Panc1 (cell line): ENCODE results near the gene NINL. TPM values are rescaled to one million over a fixed set of nuclear protein-coding genes. Genes with fewer than 3 reads are reported as not detected.
"Not testable (repeated sequence)": the region's sequence is repeated elsewhere in the genome, so short reads cannot be mapped to it uniquely, and the experiment has no call there.

ENCODE experiments used
- ATAC-seq: fragments of 200-7000 bp; cut with Tn5 transposase; 2 replicates; pipeline ENCODE4 v1.9.1; 2020; ENCODE audit warnings: mild to moderate bottlenecking, moderate library complexity
- BruUV-seq: library from RNA; stranded (reverse); fragments of 400-500 nt; replicated peaks from 2 replicates; lab custom pipeline; 2021; lab: Mats Ljungman, UMichigan
- CTCF ChIA-PET: fragments of 300-600 bp; sonication (Branson Sonifier 250); formaldehyde crosslinking; loops from one replicate; lab custom pipeline; 2022; ENCODE audit warnings: antibody characterized with exemption; lab: Charles Lee
- POLR2A ChIA-PET: fragments of 300-600 bp; sonication (Branson Sonifier 250); formaldehyde crosslinking; loops from one replicate; lab custom pipeline; 2022; ENCODE audit warnings: antibody characterized with exemption; lab: Charles Lee
- DNase-seq: peaks from one replicate; pipeline ENCODE4 v3.0.0-alpha.2; 2010; ENCODE audit warnings: low read depth, low spot score
- H3K27ac ChIP-seq: 2 replicates; pipeline ENCODE4 v1.5.1; 2011; ENCODE audit warnings: mild to moderate bottlenecking, low read length, inconsistent platforms
- H3K27me3 ChIP-seq: fragments of 200-500 bp; sonication (Bioruptor generic); 2 replicates; pipeline ENCODE4 v1.6.0; 2014; ENCODE audit warnings: low read length, inconsistent platforms; ENCODE audit not compliant: control insufficient read depth, insufficient read depth
- H3K36me3 ChIP-seq: fragments of 200-500 bp; sonication (Bioruptor generic); 2 replicates; pipeline ENCODE4 v1.5.1; 2014; ENCODE audit warnings: inconsistent platforms, mild to moderate bottlenecking, low read length, moderate library complexity; ENCODE audit not compliant: control insufficient read depth, insufficient read depth
- H3K4me1 ChIP-seq: 2 replicates; pipeline ENCODE4 v1.5.1; 2011; ENCODE audit warnings: inconsistent platforms, mild to moderate bottlenecking, low read length, moderate library complexity; ENCODE audit not compliant: control insufficient read depth, insufficient read depth
- H3K4me3 ChIP-seq, 2 experiments: 2 replicates each; pipeline ENCODE4 v1.5.1; 2011 to 2012; ENCODE audit warnings: low read depth in 2 of 2, low read length in 2 of 2, mild to moderate bottlenecking in 2 of 2, inconsistent platforms in 1 of 2, moderate library complexity in 1 of 2
- H3K9me3 ChIP-seq: fragments of 200-500 bp; sonication (Bioruptor generic); 2 replicates; pipeline ENCODE4 v1.5.1; 2014; ENCODE audit warnings: low read depth, mild to moderate bottlenecking, inconsistent platforms, low read length, moderate library complexity; ENCODE audit not compliant: control insufficient read depth, insufficient read depth
- POLR2AphosphoS5 ChIP-seq: IDR thresholded peaks from 2 replicates; pipeline ENCODE4 v1.6.1; 2012; ENCODE audit warnings: mild to moderate bottlenecking, low read depth, low read length, moderate library complexity
- REST ChIP-seq, 2 experiments: IDR thresholded peaks; 2 replicates each; pipeline ENCODE4 v1.6.1; 2011 to 2012; ENCODE audit warnings: low read depth in 2 of 2, control low read depth in 1 of 2, low read length in 1 of 2, mild to moderate bottlenecking in 1 of 2, moderate library complexity in 1 of 2; ENCODE audit not compliant: insufficient read depth in 1 of 2
- SIN3A ChIP-seq: IDR thresholded peaks from 2 replicates; pipeline ENCODE4 v1.6.1; 2012; ENCODE audit warnings: low read depth, mild to moderate bottlenecking, low read length, moderate library complexity, borderline replicate concordance; ENCODE audit not compliant: insufficient read depth
- TCF7L2 ChIP-seq: IDR thresholded peaks from 2 replicates; pipeline ENCODE4 v1.6.1; 2011; ENCODE audit warnings: mild to moderate bottlenecking, low read depth, low read length, inconsistent platforms
- in situ Hi-C: cut with HindIII; loops from 2 replicates; pipeline ENCODE4 v1.10.0; 2016; ENCODE audit warnings: low sequenced_read_pairs, low pct_unique_long_range_greater_than_20kb
- intact Hi-C: fragments of 100-400 bp; cut with micrococcal nuclease; formaldehyde crosslinking; loops from one replicate; pipeline ENCODE4 v1.10.0; 2022; ENCODE audit not compliant: unreplicated experiment
- total RNA-seq: library from RNA; stranded (reverse); gene quantifications from one replicate; pipeline ENCODE4 v1.2.1, GENCODE V29; 2021; ENCODE audit not compliant: unreplicated experiment
- TF ChIP-seq, protein P1 (sequence below): fragments of 450-650 bp; IDR thresholded peaks from 2 replicates; pipeline ENCODE4 v1.5.1; 2017; ENCODE audit warnings: mild to moderate bottlenecking

The NINL gene
- total RNA-seq, 1 experiment from 2014 or later = 25.0 TPM

DNA sequence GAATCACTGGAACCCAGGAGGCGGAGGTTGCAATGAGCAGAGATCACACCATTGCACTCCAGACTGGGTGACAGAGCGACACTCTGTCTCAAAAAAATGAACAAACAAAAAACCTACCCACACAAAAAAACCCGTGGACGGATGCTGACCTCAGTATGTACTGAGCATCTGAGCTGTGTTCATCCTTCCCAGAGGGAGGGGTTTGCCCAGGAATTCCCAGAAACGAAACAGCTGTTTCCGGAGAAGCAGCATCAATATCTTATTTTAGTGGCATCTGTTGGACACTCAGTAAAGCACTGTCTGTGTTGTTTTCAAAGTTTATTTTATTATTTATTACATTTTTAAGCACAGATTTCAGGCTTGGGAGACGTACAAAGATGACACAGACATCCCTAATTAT lies 19.8 kb upstream of the NINL start:
- intact Hi-C loops = no loop called here
- no peak overlapping the region for H3K27ac ChIP-seq
- no peak for TF ChIP-seq POLR2AphosphoS5
- TF ChIP-seq REST (IDR thresholded peaks at IDR 0.05; ENCODE audit: insufficient read depth in 1 of 2, low read depth in 2 of 2, low read length in 1 of 2) = no peak
- TF ChIP-seq TCF7L2 = no peak
- TF ChIP-seq, protein P1, sequence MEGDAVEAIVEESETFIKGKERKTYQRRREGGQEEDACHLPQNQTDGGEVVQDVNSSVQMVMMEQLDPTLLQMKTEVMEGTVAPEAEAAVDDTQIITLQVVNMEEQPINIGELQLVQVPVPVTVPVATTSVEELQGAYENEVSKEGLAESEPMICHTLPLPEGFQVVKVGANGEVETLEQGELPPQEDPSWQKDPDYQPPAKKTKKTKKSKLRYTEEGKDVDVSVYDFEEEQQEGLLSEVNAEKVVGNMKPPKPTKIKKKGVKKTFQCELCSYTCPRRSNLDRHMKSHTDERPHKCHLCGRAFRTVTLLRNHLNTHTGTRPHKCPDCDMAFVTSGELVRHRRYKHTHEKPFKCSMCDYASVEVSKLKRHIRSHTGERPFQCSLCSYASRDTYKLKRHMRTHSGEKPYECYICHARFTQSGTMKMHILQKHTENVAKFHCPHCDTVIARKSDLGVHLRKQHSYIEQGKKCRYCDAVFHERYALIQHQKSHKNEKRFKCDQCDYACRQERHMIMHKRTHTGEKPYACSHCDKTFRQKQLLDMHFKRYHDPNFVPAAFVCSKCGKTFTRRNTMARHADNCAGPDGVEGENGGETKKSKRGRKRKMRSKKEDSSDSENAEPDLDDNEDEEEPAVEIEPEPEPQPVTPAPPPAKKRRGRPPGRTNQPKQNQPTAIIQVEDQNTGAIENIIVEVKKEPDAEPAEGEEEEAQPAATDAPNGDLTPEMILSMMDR = no peak
- no peak for TF ChIP-seq SIN3A
- no peaks in the 10 kb centered on the region for H3K27me3 ChIP-seq
- DNase-seq (no peak), ATAC-seq (no peak)
- BruUV-seq = no TSS peak
- H3K4me1 ChIP-seq = no peaks in the 10 kb centered on the region
- H3K36me3 ChIP-seq = no peaks in the 10 kb centered on the region
- ChIA-PET CTCF (no interaction called here), POLR2A (no interaction called here)
- no peak overlapping the region for H3K4me3 ChIP-seq
- no peaks in the 10 kb centered on the region for H3K9me3 ChIP-seq
- in situ Hi-C loops = no loop called here

GRCh38 chr20:25604611-25605010 lies 19.3 kb upstream of the NINL start:
- ChIA-PET POLR2A (no interaction called here), CTCF (no interaction called here)
- Histone ChIP-seq H3K27me3 (no peaks in the 10 kb centered on the region), H3K36me3 (no peaks in the 10 kb centered on the region), H3K9me3 (no peaks in the 10 kb centered on the region), H3K4me1 (no peaks in the 10 kb centered on the region), H3K27ac (no peak overlapping the region), H3K4me3 (no peak overlapping the region)
- BruUV-seq = no TSS peak
- intact Hi-C loops = no loop called here
- no peak for TF ChIP-seq TCF7L2
- TF ChIP-seq SIN3A = no peak
- no peak for TF ChIP-seq REST (IDR thresholded peaks at IDR 0.05; ENCODE audit: insufficient read depth in 1 of 2, low read depth in 2 of 2, low read length in 1 of 2)
- no peak for TF ChIP-seq POLR2AphosphoS5
- TF ChIP-seq, protein P1 = no peak
- DNase-seq (no peak), ATAC-seq (no peak)
- in situ Hi-C loops = no loop called here

- H3K36me3 ChIP-seq, BruUV-seq, H3K27ac ChIP-seq, ATAC-seq, H3K4me1 ChIP-seq, H3K4me3 ChIP-seq, DNase-seq, intact Hi-C loops, in situ Hi-C loops, CTCF ChIA-PET, H3K27me3 ChIP-seq, POLR2A ChIA-PET, H3K9me3 ChIP-seq: not testable (repeated sequence)
These were observed 17.6 kb upstream of the NINL start for GRCh38 chr20:25602914-25603309.

DNA sequence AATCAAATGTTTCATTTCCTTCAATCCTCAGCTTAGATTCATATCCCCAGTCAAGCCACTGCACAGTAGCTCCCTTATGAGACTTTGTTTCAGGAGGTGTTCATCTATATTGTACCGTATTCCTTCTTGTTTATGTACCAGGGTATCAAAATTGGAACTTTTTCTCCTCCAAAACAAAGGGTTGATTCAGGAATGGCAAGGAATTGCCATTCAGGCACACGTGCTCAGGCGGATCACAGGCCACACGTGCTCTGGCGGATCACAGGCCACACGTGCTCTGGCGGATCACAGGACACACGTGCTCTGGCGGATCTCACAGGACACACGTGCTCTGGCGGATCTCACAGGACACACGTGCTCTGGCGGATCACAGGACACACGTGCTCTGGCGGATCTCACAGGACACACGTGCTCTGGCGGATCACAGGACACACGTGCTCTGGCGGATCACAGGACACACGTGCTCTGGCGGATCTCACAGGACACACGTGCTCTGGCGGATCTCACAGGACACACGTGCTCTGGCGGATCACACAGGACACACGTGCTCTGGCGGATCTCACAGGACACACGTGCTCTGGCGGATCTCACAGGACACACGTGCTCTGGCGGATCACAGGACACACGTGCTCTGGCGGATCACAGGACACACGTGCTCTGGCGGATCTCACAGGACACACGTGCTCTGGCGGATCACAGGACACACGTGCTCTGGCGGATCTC lies 17.0 kb upstream of the NINL start:
- BruUV-seq, POLR2A ChIA-PET, H3K36me3 ChIP-seq, DNase-seq, CTCF ChIA-PET, H3K9me3 ChIP-seq, ATAC-seq, H3K4me1 ChIP-seq, H3K4me3 ChIP-seq, in situ Hi-C loops, H3K27ac ChIP-seq, H3K27me3 ChIP-seq, intact Hi-C loops: not testable (repeated sequence)
